GF-D8 (cell line): Measurements from ENCODE around the gene RAB42.
A peak's percentile ranks its signal among the peaks of the same experiment; 100 is the strongest.
"Not testable (repeated sequence)": the region's sequence is repeated elsewhere in the genome, so short reads cannot be mapped to it uniquely, and the experiment has no call there.

Experiments used
- DNase-seq: peaks from one replicate; lab custom pipeline; 2025; lab: John Stamatoyannopoulos, UW

Gene RAB42

GRCh38 chr1:28591708-28592320 is at the start of gene RAB42:
RAB42 (plus strand) TSS chr1:28592265; CDS start chr1:28592512, 247 bp downstream.
- DNase-seq = no peak

GRCh38 chr1:28545246-28545628 is 46.8 kb upstream of the RAB42 start:
- DNase-seq = no peak

GRCh38 chr1:28548318-28548717 is 43.7 kb upstream of the RAB42 start:
- no peak for DNase-seq

GRCh38 chr1:28551381-28551780 is 40.7 kb upstream of the RAB42 start:
- DNase-seq = no peak

- peak; percentile 88 for DNase-seq
These were observed 39.1 kb upstream of the RAB42 start, which contains the start of gene TRNAU1AP for GRCh38 chr1:28552758-28553663. TRNAU1AP (plus strand) TSS chr1:28553085; CDS start chr1:28553111, 26 bp downstream.

GRCh38 chr1:28560886-28561285 is 31.2 kb upstream of the RAB42 start:
- DNase-seq = no peak

GRCh38 chr1:28564310-28564709 is 27.8 kb upstream of the RAB42 start:
- no peak for DNase-seq

- DNase-seq = no peak
These were observed 27.0 kb upstream of the RAB42 start for GRCh38 chr1:28565040-28565439.

GRCh38 chr1:28565726-28566125 is 26.3 kb upstream of the RAB42 start:
- DNase-seq = no peak

GRCh38 chr1:28566931-28567330 is 25.1 kb upstream of the RAB42 start:
- DNase-seq = no peak

GRCh38 chr1:28571911-28572310 is 20.2 kb upstream of the RAB42 start:
- no peak for DNase-seq

GRCh38 chr1:28572891-28573290 is 19.2 kb upstream of the RAB42 start:
- not testable (repeated sequence) for DNase-seq

GRCh38 chr1:28573564-28573963 is 18.5 kb upstream of the RAB42 start:
- no peak for DNase-seq

- DNase-seq = no peak
These were observed 14.9 kb upstream of the RAB42 start for GRCh38 chr1:28577052-28577678.

- DNase-seq = no peak
These were observed 14.1 kb upstream of the RAB42 start for GRCh38 chr1:28577738-28578536.

- no peak for DNase-seq
These were observed 13.3 kb upstream of the RAB42 start for GRCh38 chr1:28578696-28579218.

GRCh38 chr1:28579401-28579800 is 12.7 kb upstream of the RAB42 start:
- no peak for DNase-seq

GRCh38 chr1:28580722-28581530 is 11.1 kb upstream of the RAB42 start:
- peak; percentile 14 for DNase-seq

GRCh38 chr1:28581531-28582247 is 10.4 kb upstream of the RAB42 start:
- peak; percentile 91 for DNase-seq

GRCh38 chr1:28582248-28582615 is 9.8 kb upstream of the RAB42 start:
- no peak for DNase-seq
